ENCODE results near the gene DDX1.

DNA sequence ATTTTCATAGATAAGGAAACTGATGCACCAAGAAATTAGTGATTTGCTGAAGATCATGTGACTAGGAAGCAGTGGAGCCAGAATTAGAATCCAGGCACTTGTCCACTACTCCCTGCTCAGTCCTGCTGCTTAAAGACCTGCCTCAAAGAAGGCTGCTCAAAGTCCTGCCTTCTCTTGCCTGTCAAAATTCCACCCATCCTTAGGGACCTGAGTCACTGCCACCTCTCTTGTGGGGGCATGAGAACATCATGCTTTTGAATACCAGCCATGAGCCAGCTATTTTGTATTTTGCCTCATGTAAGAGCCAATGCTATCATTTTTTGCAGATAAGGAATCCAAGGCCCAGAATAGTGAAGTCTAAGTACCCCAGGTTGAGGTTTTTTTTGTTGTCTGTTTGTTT is 47.1 kb downstream of the DDX1 start:
- TF ChIP-seq POLR2A (IDR thresholded peaks at IDR 0.05) = no peak
- TF ChIP-seq, protein P1, sequence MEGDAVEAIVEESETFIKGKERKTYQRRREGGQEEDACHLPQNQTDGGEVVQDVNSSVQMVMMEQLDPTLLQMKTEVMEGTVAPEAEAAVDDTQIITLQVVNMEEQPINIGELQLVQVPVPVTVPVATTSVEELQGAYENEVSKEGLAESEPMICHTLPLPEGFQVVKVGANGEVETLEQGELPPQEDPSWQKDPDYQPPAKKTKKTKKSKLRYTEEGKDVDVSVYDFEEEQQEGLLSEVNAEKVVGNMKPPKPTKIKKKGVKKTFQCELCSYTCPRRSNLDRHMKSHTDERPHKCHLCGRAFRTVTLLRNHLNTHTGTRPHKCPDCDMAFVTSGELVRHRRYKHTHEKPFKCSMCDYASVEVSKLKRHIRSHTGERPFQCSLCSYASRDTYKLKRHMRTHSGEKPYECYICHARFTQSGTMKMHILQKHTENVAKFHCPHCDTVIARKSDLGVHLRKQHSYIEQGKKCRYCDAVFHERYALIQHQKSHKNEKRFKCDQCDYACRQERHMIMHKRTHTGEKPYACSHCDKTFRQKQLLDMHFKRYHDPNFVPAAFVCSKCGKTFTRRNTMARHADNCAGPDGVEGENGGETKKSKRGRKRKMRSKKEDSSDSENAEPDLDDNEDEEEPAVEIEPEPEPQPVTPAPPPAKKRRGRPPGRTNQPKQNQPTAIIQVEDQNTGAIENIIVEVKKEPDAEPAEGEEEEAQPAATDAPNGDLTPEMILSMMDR (IDR thresholded peaks at IDR 0.05) = no peak

Measured in uterus (tissue), 2 donors.